ENCODE results near the gene RIGI.

DNA sequence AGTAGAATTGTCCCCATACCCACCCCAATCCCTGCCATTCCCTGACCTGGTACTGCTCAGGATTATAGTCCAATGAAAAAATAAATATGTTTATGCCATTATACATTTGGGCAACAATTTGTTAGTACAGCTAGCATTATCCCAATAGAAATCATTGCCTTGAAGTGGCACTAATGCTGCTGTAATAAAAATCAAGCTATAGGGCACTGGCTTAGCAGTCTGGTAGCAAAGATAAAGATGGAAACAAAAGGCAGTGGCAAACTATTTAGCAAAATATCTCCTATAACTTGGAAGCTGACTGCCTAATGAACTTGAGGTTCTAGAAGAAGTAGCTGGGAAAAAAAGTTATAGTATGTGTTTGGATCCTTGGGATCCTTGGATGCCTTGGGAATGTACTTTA, 28.6 kb upstream of the RIGI start:
- TF ChIP-seq, protein P1, sequence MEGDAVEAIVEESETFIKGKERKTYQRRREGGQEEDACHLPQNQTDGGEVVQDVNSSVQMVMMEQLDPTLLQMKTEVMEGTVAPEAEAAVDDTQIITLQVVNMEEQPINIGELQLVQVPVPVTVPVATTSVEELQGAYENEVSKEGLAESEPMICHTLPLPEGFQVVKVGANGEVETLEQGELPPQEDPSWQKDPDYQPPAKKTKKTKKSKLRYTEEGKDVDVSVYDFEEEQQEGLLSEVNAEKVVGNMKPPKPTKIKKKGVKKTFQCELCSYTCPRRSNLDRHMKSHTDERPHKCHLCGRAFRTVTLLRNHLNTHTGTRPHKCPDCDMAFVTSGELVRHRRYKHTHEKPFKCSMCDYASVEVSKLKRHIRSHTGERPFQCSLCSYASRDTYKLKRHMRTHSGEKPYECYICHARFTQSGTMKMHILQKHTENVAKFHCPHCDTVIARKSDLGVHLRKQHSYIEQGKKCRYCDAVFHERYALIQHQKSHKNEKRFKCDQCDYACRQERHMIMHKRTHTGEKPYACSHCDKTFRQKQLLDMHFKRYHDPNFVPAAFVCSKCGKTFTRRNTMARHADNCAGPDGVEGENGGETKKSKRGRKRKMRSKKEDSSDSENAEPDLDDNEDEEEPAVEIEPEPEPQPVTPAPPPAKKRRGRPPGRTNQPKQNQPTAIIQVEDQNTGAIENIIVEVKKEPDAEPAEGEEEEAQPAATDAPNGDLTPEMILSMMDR (IDR thresholded peaks at IDR 0.05): no peak
- TF ChIP-seq POLR2A (IDR thresholded peaks at IDR 0.05): no peak

Data from body of pancreas (tissue), 4 donors.